A549 (cell line): ENCODE results near the gene UGT1A10.
"Not testable (repeated sequence)": the region's sequence is repeated elsewhere in the genome, so short reads cannot be mapped to it uniquely, and the experiment has no call there.

ENCODE experiments used
- MYC ChIP-seq: IDR thresholded peaks from 2 replicates; pipeline ENCODE4 v1.6.1; 2012; ENCODE audit warnings: mild to moderate bottlenecking, inconsistent platforms, low read length, improper control_type of control experiment, borderline replicate concordance
- ZNF302 ChIP-seq: fragments of 250-450 bp; sonication (Bioruptor Pico); IDR thresholded peaks from 2 replicates; pipeline ENCODE4 v1.9.0; 2021; ENCODE audit warnings: inconsistent platforms, mild to moderate bottlenecking, moderate library complexity
- TF ChIP-seq, protein P1 (sequence below): fragments of 450-650 bp; IDR thresholded peaks from 2 replicates; pipeline ENCODE4 v1.6.1; 2014; ENCODE audit warnings: antibody characterized with exemption

DNA sequence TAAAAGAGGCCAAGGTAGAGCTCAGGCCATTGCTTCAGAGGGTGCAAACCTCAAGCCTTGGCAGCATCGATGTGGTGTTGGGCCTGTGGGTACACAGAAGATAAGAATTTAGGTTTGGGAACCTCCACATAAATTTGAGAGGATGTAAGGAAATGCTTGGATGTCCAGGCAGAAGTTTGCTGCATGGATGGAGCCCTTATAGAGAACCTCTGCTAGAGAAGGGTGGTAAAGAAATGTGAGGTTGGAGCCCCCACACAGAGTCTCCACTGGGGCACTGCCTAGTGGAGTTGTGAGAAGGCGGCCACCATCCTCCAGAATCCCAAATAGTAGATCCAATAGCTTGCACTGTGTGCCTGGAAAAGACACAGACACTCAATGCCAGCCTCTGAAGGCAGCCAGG is 114.4 kb downstream of the UGT1A10 start:
- TF ChIP-seq, protein P1, sequence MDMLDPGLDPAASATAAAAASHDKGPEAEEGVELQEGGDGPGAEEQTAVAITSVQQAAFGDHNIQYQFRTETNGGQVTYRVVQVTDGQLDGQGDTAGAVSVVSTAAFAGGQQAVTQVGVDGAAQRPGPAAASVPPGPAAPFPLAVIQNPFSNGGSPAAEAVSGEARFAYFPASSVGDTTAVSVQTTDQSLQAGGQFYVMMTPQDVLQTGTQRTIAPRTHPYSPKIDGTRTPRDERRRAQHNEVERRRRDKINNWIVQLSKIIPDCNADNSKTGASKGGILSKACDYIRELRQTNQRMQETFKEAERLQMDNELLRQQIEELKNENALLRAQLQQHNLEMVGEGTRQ: not testable (repeated sequence)
- not testable (repeated sequence) for TF ChIP-seq ZNF302, MYC
